ENCODE data around the gene CD79B. TPM values are rescaled to one million over a fixed set of nuclear protein-coding genes. Genes with fewer than 3 reads are reported as not detected.

The CD79B gene
- total RNA-seq, 1 experiment from 2014 or later, result 0.39 TPM

GRCh38 chr17:63960006-63960405 is 27.9 kb upstream of the CD79B start:
- intact Hi-C loops (cut with micrococcal nuclease; ENCODE audit: unreplicated experiment), result no loop called here
- Histone ChIP-seq H3K4me1 (ENCODE audit: insufficient read depth, low read length, poor library complexity, severe bottlenecking) (no peaks in the 10 kb centered on the region), H3K27me3 (replicated peaks; ENCODE audit: insufficient read depth, low read depth, low read length, poor library complexity) (no peaks in the 10 kb centered on the region), H3K36me3 (ENCODE audit: insufficient read depth, low read length, poor library complexity, severe bottlenecking) (no peaks in the 10 kb centered on the region), H3K4me3 (ENCODE audit: low read depth, low read length, poor library complexity, severe bottlenecking) (no peak overlapping the region), H3K9me3 (ENCODE audit: low read depth, low read length, poor library complexity, severe bottlenecking) (no peaks in the 10 kb centered on the region), H3K27ac (ENCODE audit: low read depth, low read length, poor library complexity, severe bottlenecking) (no peak overlapping the region)
- TF ChIP-seq EZH2 (IDR thresholded peaks at IDR 0.05; ENCODE audit: borderline replicate concordance, low read depth, low read length, poor library complexity, severe bottlenecking) (no peak), CTCF (conservative IDR thresholded peaks at IDR 0.05; ENCODE audit: low read depth, low read length) (no peak)
- no TSS peak for BruUV-seq (replicated peaks)
- no peak for DNase-seq (ENCODE audit: low spot score)
- ChIA-PET POLR2A (ENCODE audit: low non-redundant PET) (no interaction called here), CTCF (no interaction called here)

GRCh38 chr17:63956296-63956920 is 24.3 kb upstream of the CD79B start:
- no TSS peak for BruUV-seq (replicated peaks)
- ChIA-PET CTCF (no interaction called here), POLR2A (ENCODE audit: low non-redundant PET) (no interaction called here)
- no peaks in the 10 kb centered on the region for H3K4me1 ChIP-seq (ENCODE audit: insufficient read depth, low read length, poor library complexity, severe bottlenecking)
- H3K4me3 ChIP-seq (ENCODE audit: low read depth, low read length, poor library complexity, severe bottlenecking), result no peak overlapping the region
- H3K27me3 ChIP-seq (replicated peaks; ENCODE audit: insufficient read depth, low read depth, low read length, poor library complexity), result no peaks in the 10 kb centered on the region
- H3K27ac ChIP-seq (ENCODE audit: low read depth, low read length, poor library complexity, severe bottlenecking), result no peak overlapping the region
- no peaks in the 10 kb centered on the region for H3K9me3 ChIP-seq (ENCODE audit: low read depth, low read length, poor library complexity, severe bottlenecking)
- intact Hi-C loops (cut with micrococcal nuclease; ENCODE audit: unreplicated experiment), result no loop called here
- no peak for DNase-seq (ENCODE audit: low spot score)
- H3K36me3 ChIP-seq (ENCODE audit: insufficient read depth, low read length, poor library complexity, severe bottlenecking), result no peaks in the 10 kb centered on the region
- TF ChIP-seq CTCF (conservative IDR thresholded peaks at IDR 0.05; ENCODE audit: low read depth, low read length) (no peak), EZH2 (IDR thresholded peaks at IDR 0.05; ENCODE audit: borderline replicate concordance, low read depth, low read length, poor library complexity, severe bottlenecking) (no peak)

- BruUV-seq (replicated peaks), result no TSS peak
- ChIA-PET CTCF (no interaction called here), POLR2A (ENCODE audit: low non-redundant PET) (no interaction called here)
- no peaks in the 10 kb centered on the region for H3K36me3 ChIP-seq (ENCODE audit: insufficient read depth, low read length, poor library complexity, severe bottlenecking)
- H3K27ac ChIP-seq (ENCODE audit: low read depth, low read length, poor library complexity, severe bottlenecking), result no peak overlapping the region
- H3K4me1 ChIP-seq (ENCODE audit: insufficient read depth, low read length, poor library complexity, severe bottlenecking), result no peaks in the 10 kb centered on the region
- no peak for DNase-seq (ENCODE audit: low spot score)
- H3K27me3 ChIP-seq (replicated peaks; ENCODE audit: insufficient read depth, low read depth, low read length, poor library complexity), result no peaks in the 10 kb centered on the region
- intact Hi-C loops (cut with micrococcal nuclease; ENCODE audit: unreplicated experiment), result no loop called here
- no peak overlapping the region for H3K4me3 ChIP-seq (ENCODE audit: low read depth, low read length, poor library complexity, severe bottlenecking)
- H3K9me3 ChIP-seq (ENCODE audit: low read depth, low read length, poor library complexity, severe bottlenecking), result no peaks in the 10 kb centered on the region
- TF ChIP-seq CTCF (conservative IDR thresholded peaks at IDR 0.05; ENCODE audit: low read depth, low read length) (no peak), EZH2 (IDR thresholded peaks at IDR 0.05; ENCODE audit: borderline replicate concordance, low read depth, low read length, poor library complexity, severe bottlenecking) (no peak)
Measured at GRCh38 chr17:63955791-63956190, 23.7 kb upstream of the CD79B start.
